Esophagus muscularis mucosa (tissue), 4 donors: ENCODE measurements around the gene CSMD2.

Experiments used
- EP300 ChIP-seq: sonication (generic); formaldehyde crosslinking; IDR thresholded peaks from one replicate; pipeline ENCODE4 v1.6.1; 2017; ENCODE audit warnings: antibody characterized with exemption
- POLR2A ChIP-seq: fragments of 450-650 bp; IDR thresholded peaks from one replicate; pipeline ENCODE4 v1.6.1; 2017; ENCODE audit warnings: antibody characterized with exemption, moderate library complexity, mild to moderate bottlenecking, low read depth
- TF ChIP-seq, protein P1 (sequence below), 3 experiments: fragments of 200-600 bp in 2 of 3; fragments of 450-650 bp in 1 of 3; sonication (generic) in 2 of 3; IDR thresholded peaks; one replicate each; pipeline ENCODE4 v1.5.1; 2017 to 2019; ENCODE audit warnings: antibody characterized with exemption in 3 of 3, mild to moderate bottlenecking in 2 of 3, moderate library complexity in 1 of 3

DNA sequence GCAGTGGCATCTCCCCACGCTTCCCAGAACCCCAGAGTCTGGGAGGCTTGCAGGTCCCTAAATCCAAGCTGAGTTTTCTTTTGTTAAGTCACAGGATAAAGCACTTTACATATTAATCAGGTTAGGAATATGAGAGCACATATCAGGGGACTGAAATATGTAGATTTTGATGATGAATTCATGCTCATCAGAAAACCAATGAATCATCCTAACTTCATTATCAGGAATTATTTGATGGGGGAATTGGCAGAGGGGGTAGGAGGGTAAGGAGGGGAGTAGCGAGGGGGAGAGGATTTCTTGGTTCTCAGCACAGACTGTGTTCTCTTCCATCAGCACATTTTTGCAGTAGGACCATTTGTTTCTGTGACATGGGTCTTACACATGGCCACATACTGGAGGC lies 269.1 kb downstream of the CSMD2 start:
- TF ChIP-seq, protein P1, sequence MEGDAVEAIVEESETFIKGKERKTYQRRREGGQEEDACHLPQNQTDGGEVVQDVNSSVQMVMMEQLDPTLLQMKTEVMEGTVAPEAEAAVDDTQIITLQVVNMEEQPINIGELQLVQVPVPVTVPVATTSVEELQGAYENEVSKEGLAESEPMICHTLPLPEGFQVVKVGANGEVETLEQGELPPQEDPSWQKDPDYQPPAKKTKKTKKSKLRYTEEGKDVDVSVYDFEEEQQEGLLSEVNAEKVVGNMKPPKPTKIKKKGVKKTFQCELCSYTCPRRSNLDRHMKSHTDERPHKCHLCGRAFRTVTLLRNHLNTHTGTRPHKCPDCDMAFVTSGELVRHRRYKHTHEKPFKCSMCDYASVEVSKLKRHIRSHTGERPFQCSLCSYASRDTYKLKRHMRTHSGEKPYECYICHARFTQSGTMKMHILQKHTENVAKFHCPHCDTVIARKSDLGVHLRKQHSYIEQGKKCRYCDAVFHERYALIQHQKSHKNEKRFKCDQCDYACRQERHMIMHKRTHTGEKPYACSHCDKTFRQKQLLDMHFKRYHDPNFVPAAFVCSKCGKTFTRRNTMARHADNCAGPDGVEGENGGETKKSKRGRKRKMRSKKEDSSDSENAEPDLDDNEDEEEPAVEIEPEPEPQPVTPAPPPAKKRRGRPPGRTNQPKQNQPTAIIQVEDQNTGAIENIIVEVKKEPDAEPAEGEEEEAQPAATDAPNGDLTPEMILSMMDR (IDR thresholded peaks at IDR 0.05), result no peak
- TF ChIP-seq POLR2A, result no peak
- no peak for TF ChIP-seq EP300
